SKM-1 (cell line): Measurements from ENCODE around the gene CCDC127.

Experiments used
- DNase-seq: peaks from one replicate; lab custom pipeline; 2025; ENCODE audit not compliant: unreplicated experiment; lab: John Stamatoyannopoulos, UW

Gene CCDC127

GRCh38 chr5:190366-191035, 27.5 kb downstream of the CCDC127 start:
- no peak for DNase-seq

GRCh38 chr5:189976-190365, 28.0 kb downstream of the CCDC127 start:
- DNase-seq = no peak

GRCh38 chr5:189486-189885, 28.5 kb downstream of the CCDC127 start:
- DNase-seq = no peak

GRCh38 chr5:188488-189481, 29.2 kb downstream of the CCDC127 start:
- DNase-seq = peak; percentile 66

- DNase-seq = no peak
These were observed 30.1 kb downstream of the CCDC127 start for GRCh38 chr5:187617-188451.

- DNase-seq = no peak
These were observed 30.9 kb downstream of the CCDC127 start for GRCh38 chr5:187042-187431.

- DNase-seq = no peak
These were observed 31.6 kb downstream of the CCDC127 start for GRCh38 chr5:186091-187041.

- DNase-seq = no peak
These were observed 32.6 kb downstream of the CCDC127 start for GRCh38 chr5:185095-186070.

- no peak for DNase-seq
These were observed 33.5 kb downstream of the CCDC127 start for GRCh38 chr5:184471-184870.

- no peak for DNase-seq
These were observed 35.8 kb downstream of the CCDC127 start for GRCh38 chr5:182126-182525.

- no peak for DNase-seq
These were observed 36.4 kb downstream of the CCDC127 start for GRCh38 chr5:181566-181965.

GRCh38 chr5:181160-181559, 36.8 kb downstream of the CCDC127 start:
- no peak for DNase-seq

- no peak for DNase-seq
These were observed 37.6 kb downstream of the CCDC127 start for GRCh38 chr5:180286-180918.

- DNase-seq = no peak
These were observed 38.6 kb downstream of the CCDC127 start for GRCh38 chr5:179401-179800.

- no peak for DNase-seq
These were observed 39.8 kb downstream of the CCDC127 start for GRCh38 chr5:178110-178509.

- no peak for DNase-seq
These were observed 41.6 kb downstream of the CCDC127 start for GRCh38 chr5:176296-176823.

GRCh38 chr5:174876-175465, 43.0 kb downstream of the CCDC127 start:
- DNase-seq = no peak

- DNase-seq = no peak
These were observed 43.7 kb downstream of the CCDC127 start for GRCh38 chr5:174291-174600.
